ENCODE results near the gene ICAM2.
"Not testable (repeated sequence)": the region's sequence is repeated elsewhere in the genome, so short reads cannot be mapped to it uniquely, and the experiment has no call there.

Gene ICAM2

DNA sequence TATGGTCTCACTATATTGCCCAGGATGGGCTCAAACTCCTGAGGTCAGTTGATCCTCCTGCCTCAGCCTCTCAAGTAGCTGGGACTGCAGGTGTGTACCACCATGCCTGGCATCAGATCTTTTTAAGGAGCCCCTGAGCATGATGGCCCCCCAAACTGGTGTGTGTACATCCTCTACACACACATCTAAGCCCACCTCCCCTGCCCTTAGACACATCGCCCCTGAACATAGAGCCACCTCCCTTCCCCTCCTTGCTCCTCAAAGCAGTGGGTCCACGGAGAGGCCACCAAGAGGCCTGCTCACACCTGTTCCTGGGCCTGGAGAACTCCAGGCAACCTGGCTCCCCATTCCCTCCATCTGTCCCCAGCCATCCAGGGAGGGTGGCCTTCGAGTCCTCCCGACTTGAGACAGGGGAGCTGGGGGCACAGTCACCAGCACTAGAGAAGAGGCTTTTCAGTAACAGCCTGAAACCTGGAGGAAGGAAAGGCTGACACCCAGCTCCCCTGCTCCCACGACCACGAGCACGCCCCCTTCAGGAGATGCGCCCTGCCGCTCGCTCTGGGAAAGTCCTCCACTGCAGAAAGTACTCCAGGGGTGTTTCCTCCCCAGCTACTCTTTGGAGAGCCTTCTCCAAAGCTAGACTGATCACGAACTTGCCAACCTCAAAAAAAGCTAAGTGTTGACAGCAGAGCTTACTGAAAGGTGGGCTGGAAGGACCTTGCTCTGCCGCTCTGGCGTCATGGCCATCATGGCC lies 34.9 kb downstream of the ICAM2 start:
- H3K4me1 Mint-ChIP-seq (ENCODE audit: low read depth): peaks cover 33% of the 10 kb centered on the region

DNA sequence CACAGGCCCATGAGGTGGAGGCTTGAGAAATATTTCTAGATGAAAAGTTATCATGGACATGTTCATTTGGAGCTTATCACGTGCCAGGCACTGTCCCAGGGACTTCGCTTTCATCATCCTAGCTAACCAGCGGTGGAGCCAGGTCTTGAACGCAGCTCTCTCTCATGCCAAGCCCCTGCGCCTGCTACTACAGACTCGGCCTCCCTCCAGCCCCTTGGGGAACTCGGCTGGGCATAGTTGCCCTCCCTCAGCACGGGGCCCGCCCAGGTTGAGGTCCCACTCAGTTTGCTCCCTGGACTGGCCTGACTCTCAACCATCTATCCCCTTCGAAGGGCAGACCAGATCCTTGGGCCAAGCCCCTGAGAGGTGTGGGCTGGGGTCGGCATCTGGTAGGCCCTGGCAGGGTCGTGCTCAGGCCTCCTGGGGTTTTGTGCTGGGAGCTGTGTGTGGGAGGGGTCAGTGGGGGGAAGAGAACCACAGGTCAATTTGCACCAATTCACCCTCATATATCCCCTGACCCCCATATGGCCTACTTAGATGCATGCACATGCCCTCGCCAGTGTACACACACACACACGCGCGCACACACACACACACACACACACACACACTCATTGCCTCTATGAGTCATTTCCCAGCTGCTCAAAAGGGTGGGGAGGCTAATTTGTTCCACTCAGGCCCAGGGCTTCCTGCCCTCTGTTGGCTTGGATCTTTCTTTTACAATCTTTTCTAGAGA lies 35.6 kb downstream of the ICAM2 start:
- Mint-ChIP-seq H3K36me3 (ENCODE audit: low read depth) (peaks cover 5% of the 10 kb centered on the region), H3K27me3 (no peaks in the 10 kb centered on the region), H3K9me3 (peaks cover 11% of the 10 kb centered on the region), H3K4me3 (peak overlapping the region; percentile 32), H3K27ac (peak overlapping the region; percentile 84), H3K4me1 (ENCODE audit: low read depth) (peaks cover 26% of the 10 kb centered on the region)

More for the DNA sequence above, 34.9 kb downstream of the ICAM2 start:
- H3K27ac Mint-ChIP-seq: peak overlapping the region; percentile 84
- peaks cover 11% of the 10 kb centered on the region for H3K9me3 Mint-ChIP-seq
- no peaks in the 10 kb centered on the region for H3K27me3 Mint-ChIP-seq
- H3K36me3 Mint-ChIP-seq (ENCODE audit: low read depth): peaks cover 5% of the 10 kb centered on the region
- H3K4me3 Mint-ChIP-seq: peak overlapping the region; percentile 32

DNA sequence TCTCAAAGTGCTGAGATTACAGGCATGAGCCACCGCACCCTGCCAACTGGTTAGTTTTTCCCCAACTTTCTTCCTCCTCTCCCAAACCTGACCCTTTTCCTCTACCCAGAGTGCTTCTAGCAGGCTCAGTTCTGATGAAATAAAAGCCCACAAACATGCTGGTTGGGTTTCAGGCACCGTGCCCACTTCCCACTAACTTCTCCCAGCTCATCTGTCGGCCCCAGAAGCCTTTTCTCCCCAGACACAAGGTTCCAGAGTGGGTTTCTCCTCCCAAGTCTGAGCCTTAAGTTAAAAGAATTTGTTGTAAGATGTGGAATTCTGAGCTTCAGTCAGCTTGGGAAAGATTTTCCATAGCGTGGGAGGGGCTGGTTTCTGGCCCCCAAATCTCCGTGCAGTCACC lies 36.2 kb downstream of the ICAM2 start:
- H3K9me3 Mint-ChIP-seq: peaks cover 11% of the 10 kb centered on the region

DNA sequence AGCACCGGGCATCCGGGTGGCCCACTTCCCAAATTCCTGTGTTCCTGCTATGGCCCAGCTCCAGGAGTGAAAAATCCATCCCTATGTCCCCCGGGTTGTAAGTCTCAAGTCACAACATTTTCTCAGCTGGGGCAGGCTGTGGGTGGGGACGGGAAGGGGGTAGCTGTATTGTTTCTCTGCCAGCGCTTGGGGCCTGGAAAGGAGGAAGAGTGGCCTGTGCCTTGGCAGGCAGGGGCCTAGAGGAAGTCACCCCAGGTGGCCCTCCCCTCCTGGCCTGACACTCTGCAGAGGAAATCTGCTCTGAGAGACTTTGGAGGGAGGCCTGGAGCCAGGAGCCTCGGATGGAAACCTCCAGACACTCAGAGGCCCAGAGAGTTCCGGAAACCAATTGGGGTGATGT lies 37.1 kb downstream of the ICAM2 start:
- Mint-ChIP-seq H3K4me3 (no peak overlapping the region), H3K9me3 (peaks cover 11% of the 10 kb centered on the region), H3K36me3 (ENCODE audit: low read depth) (peaks cover 5% of the 10 kb centered on the region), H3K27me3 (no peaks in the 10 kb centered on the region), H3K27ac (no peak overlapping the region), H3K4me1 (ENCODE audit: low read depth) (peaks cover 24% of the 10 kb centered on the region)

More for the DNA sequence above, 36.2 kb downstream of the ICAM2 start:
- Mint-ChIP-seq H3K36me3 (ENCODE audit: low read depth) (peaks cover 5% of the 10 kb centered on the region), H3K27me3 (no peaks in the 10 kb centered on the region), H3K4me1 (ENCODE audit: low read depth) (peaks cover 24% of the 10 kb centered on the region), H3K4me3 (no peak overlapping the region), H3K27ac (no peak overlapping the region)

DNA sequence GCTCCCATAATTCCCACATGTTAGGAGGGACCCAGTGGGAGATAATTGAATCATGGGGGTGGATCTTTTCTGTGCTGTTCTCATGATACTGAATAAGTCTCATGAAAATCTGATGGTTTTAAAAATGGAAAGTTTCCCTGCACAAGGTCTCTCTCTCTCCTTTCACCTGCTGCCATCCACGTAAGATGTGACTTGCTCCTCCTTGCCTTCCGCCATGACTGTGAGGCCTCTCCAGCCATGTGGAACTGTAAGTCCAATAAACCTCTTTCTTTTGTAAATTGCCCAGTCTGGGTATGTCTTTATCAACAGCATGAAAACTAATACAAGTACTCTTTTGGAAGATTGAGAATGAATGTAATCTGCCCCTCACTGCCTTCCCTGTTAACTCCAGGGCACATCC lies 37.8 kb downstream of the ICAM2 start:
- Mint-ChIP-seq H3K4me1 (ENCODE audit: low read depth) (peaks cover 24% of the 10 kb centered on the region), H3K9me3 (peaks cover 11% of the 10 kb centered on the region)
- not testable (repeated sequence) for H3K27ac Mint-ChIP-seq; H3K36me3 Mint-ChIP-seq (ENCODE audit: low read depth); H3K4me3 Mint-ChIP-seq; H3K27me3 Mint-ChIP-seq

DNA sequence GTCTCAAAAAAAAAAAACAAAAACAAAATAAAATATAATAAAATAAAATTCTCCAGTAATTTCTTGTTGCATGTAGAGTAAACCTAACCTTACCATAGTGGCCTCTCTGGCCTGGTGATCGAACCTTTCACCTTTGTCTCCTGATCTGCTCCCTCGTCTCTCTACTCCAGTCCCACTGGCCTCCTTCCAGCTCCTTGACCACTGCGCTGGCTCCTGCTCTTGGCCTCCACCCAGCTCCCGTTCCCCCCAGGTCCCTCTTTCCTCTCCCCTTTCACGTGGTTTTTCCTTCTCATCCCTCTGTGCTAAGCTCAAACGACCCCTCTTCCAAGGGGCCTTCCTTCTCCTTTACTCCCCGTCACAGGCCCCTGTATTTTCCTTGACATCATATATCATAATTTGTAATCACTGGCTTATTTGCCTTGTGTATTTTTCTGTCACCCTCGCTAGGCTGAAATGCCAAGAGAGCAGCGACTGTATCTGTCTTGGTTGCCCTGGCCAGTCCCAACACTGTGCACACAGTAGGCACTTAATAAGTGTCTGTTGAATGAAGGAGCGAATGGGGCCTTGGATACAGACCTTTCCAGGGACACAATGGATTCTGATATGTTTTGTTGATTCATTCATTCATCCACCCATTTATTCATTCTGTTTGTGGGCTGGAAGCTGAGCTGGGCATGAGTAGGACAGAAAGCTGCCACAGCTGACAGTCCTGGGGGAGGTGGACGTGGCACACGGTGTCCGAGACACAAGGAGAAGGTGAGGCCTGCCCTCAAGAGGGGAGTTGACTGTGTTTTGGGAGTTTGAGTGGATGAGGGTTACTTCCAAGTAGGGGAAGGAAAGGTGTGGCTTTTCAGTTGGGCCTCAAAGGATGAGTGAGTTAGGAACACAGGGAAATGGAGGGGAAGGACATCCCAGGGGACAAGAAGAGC lies 41.9 kb downstream of the ICAM2 start:
- peaks cover 4% of the 10 kb centered on the region for H3K27me3 Mint-ChIP-seq
- H3K27ac Mint-ChIP-seq: no peak overlapping the region
- H3K4me3 Mint-ChIP-seq: no peak overlapping the region
- H3K36me3 Mint-ChIP-seq (ENCODE audit: low read depth): peaks cover 5% of the 10 kb centered on the region
- peaks cover 17% of the 10 kb centered on the region for H3K4me1 Mint-ChIP-seq (ENCODE audit: low read depth)
- H3K9me3 Mint-ChIP-seq: peaks cover 11% of the 10 kb centered on the region

DNA sequence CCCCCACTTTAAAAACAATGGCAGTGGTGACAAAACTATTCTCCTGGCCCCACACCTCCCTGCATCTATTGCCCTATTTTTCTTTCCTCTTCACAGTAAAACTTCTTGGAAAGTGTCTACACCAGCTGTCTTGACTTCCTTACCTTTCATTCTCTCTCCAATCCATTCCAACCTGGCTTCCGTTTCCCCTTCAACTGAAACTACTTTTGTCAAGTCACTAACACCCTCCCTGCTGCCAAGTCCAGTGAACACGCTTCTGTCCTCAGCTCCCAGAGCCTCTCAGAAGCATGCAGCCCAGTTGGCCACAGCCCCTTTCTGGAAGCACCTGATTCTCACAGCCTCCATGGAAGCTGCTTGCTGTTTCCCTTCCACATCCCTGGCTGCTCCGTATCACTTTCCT lies 43.7 kb downstream of the ICAM2 start:
- Mint-ChIP-seq H3K9me3 (peaks cover 1% of the 10 kb centered on the region), H3K4me1 (ENCODE audit: low read depth) (peaks cover 17% of the 10 kb centered on the region), H3K36me3 (ENCODE audit: low read depth) (no peaks in the 10 kb centered on the region), H3K4me3 (no peak overlapping the region), H3K27ac (no peak overlapping the region), H3K27me3 (peaks cover 4% of the 10 kb centered on the region)

DNA sequence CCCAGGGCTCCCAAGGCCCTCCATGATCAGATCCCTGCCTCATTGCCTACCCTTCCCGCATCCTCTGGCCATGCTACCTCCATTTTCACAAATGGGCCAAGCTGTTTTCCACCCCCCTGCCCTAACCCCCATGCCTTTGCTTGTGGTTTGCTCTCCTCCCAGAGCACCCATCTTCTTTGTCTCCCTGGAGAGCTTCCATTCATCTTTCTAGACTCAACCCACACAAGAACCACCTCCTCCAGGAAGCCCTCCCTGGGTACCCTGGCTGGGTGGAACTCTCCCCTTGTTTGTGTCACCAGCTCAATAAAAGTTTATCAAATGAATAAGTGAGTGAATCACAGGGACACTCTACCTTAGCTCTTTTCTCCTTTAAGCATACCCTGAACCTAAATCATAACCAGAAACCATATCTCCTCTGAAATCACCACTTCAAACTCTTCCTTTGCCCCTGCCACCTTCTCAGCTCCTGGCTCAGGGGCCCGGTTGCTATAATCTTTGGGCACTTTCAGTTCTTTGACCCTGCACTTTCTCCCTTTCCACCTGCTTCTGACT lies 44.8 kb downstream of the ICAM2 start:
- no peak overlapping the region for H3K27ac Mint-ChIP-seq

DNA sequence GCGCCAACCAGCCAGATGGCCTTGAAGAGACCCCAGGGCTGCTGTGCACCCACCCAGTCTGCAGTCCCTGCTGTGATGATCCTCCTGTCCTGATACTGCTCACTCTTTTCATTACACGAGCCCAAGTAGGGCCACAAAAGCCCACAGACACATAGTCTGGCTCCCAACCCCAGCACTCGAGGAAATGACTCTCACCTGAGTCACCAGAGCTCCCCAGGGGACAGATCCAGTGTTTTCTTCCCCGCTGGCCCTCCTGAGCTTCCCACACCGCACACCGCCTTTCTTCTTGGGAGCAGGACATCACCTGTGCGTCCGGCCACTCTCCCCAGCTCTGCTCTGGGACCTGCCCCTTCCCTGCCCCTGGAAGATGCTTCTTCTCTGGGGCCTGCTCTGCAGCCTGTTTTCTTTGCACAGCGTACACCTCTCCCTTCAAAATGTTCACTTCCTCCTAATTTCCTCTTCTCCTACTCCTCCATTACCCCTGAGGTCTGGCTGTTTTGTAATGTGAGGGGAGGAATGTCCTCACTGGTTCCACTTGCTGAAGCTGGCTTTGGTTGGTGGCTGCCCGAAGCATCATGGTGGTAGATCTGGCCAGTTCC lies 45.7 kb downstream of the ICAM2 start:
- no peaks in the 10 kb centered on the region for H3K9me3 Mint-ChIP-seq
- H3K36me3 Mint-ChIP-seq (ENCODE audit: low read depth): no peaks in the 10 kb centered on the region
- H3K27me3 Mint-ChIP-seq: peaks cover 4% of the 10 kb centered on the region
- H3K4me1 Mint-ChIP-seq (ENCODE audit: low read depth): peaks cover 17% of the 10 kb centered on the region
- H3K27ac Mint-ChIP-seq: no peak overlapping the region
- no peak overlapping the region for H3K4me3 Mint-ChIP-seq

More for the DNA sequence above, 44.8 kb downstream of the ICAM2 start:
- no peak overlapping the region for H3K4me3 Mint-ChIP-seq
- H3K4me1 Mint-ChIP-seq (ENCODE audit: low read depth): peaks cover 17% of the 10 kb centered on the region
- H3K9me3 Mint-ChIP-seq: no peaks in the 10 kb centered on the region
- H3K36me3 Mint-ChIP-seq (ENCODE audit: low read depth): no peaks in the 10 kb centered on the region
- H3K27me3 Mint-ChIP-seq: peaks cover 4% of the 10 kb centered on the region

DNA sequence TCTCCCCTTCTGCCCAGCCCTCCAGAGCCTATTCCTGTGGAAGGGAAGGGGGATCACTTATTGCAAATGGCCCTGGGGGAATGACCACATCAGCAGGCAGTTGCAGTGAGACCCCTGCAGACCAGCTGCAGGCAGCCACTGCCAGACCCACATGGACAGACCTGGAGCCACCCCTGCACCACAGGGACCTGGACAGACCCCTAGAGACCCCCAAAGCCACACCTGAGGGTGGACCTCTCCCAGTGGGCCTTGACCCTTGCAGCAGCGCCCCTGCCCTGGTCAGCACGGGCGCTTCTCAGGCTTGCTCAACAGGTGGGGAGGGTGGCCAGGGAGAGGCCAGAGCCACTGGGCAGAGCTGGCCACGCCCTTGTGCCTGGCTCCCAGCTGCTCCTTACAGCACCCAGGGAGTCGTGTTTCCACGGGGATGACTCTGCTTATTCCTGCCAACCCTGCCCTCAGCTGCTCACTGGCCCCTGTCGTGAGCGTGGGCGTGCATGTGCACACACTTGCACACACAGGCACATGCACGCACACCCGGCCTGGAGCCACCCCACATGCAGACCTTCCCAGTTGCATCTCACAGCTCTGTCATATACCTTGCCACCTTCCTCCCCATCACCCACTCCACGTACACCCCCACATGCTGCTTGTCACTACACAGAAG lies 46.4 kb downstream of the ICAM2 start:
- Mint-ChIP-seq H3K4me1 (ENCODE audit: low read depth) (peaks cover 17% of the 10 kb centered on the region), H3K27me3 (peaks cover 4% of the 10 kb centered on the region), H3K36me3 (ENCODE audit: low read depth) (no peaks in the 10 kb centered on the region), H3K9me3 (no peaks in the 10 kb centered on the region), H3K27ac (peak overlapping the region; percentile 47), H3K4me3 (no peak overlapping the region)

DNA sequence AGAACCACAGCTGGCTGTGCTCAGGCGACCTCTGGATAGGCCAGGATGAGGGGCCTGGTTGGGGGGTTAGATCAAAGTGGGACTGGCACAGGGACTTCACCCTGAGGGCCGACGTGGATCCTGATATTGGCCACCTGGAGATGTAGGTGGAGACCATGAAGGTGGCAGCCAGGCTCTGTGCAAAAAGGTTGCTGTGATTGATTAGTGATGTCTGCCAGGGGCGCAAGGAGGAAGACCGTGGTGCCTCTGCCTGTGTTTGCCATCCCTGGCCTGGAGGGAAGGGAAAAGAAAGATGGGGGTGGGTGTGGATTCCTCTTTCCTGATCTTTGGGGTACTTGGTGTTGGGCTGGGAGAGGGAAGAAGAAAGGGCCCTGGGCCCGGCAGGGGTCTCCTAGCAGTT lies 47.2 kb downstream of the ICAM2 start:
- Mint-ChIP-seq H3K36me3 (ENCODE audit: low read depth) (no peaks in the 10 kb centered on the region), H3K27ac (no peak overlapping the region), H3K4me3 (peak overlapping the region; percentile 24)

DNA sequence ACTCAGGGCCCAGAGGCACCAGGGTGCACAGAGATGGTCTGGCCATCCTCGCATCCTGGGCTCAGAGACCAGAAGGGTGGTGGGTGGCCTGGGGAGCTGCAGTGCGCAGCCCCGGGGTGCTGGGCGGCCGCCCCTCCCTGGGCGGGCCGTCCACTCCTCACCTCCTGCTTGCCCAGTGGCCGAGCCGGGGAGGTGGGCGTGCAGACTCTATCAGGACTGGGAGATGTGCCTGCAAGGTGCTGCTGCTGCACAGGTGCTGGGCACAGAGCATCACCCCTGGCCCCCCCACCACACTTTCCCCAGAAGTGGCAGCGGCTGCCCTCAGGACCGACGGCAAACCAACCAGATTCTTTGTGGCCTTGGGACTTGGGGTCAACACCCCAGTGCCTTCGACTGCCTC lies 47.6 kb downstream of the ICAM2 start, which contains the start of gene SCN4A:
Gene SCN4A (minus strand): TSS at position 123 of the 400 bp plus-strand sequence. CDS start 77 bp downstream, at position 46.
- peaks cover 4% of the 10 kb centered on the region for H3K27me3 Mint-ChIP-seq

More for the DNA sequence above, 47.2 kb downstream of the ICAM2 start:
- Mint-ChIP-seq H3K4me1 (ENCODE audit: low read depth) (peaks cover 20% of the 10 kb centered on the region), H3K27me3 (peaks cover 4% of the 10 kb centered on the region), H3K9me3 (no peaks in the 10 kb centered on the region)

DNA sequence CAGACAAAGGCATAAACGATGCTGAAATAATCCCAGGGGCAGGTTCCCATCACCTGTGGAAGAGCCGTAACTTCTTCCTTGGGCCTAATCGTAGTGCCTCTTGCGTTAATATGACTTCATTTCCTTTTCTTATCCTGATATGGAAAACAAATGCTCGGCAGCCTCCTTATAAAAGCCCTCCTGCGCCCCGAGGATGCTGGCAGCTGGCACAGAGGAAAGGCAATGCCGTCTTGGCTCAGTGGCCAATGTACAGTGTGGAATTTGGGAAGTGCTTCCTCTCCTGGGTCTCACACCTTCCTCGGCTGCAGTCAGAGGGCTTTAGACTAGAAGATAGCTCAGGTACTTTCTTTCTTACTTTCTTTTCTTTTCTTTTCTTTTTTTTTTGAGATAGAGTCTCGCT lies 51.2 kb downstream of the ICAM2 start:
- H3K4me3 Mint-ChIP-seq: no peak overlapping the region
- H3K4me1 Mint-ChIP-seq (ENCODE audit: low read depth): peaks cover 25% of the 10 kb centered on the region
- H3K27me3 Mint-ChIP-seq: no peaks in the 10 kb centered on the region
- no peak overlapping the region for H3K27ac Mint-ChIP-seq
- no peaks in the 10 kb centered on the region for H3K36me3 Mint-ChIP-seq (ENCODE audit: low read depth)
- H3K9me3 Mint-ChIP-seq: no peaks in the 10 kb centered on the region

More for the DNA sequence above, 47.6 kb downstream of the ICAM2 start, which contains the start of gene SCN4A:
- Mint-ChIP-seq H3K36me3 (ENCODE audit: low read depth) (no peaks in the 10 kb centered on the region), H3K4me3 (peak within 1 kb of the TSS; percentile 24), H3K4me1 (ENCODE audit: low read depth) (peaks cover 24% of the 10 kb centered on the region), H3K9me3 (no peaks in the 10 kb centered on the region), H3K27ac (peak within 1 kb of the TSS; percentile 4)

Data from stimulated activated naive CD8-positive, alpha-beta T cell treated with anti-CD3 and anti-CD28 coated beads, Interleukin-15, Interleukin-2, amounts not matched to agents 100 ng/mL and 50 ng/mL, for 24 hours (primary cell).